Gastroesophageal sphincter (tissue), 4 donors: Measurements from ENCODE around the gene SCGB3A1. TPM values are rescaled to one million over a fixed set of nuclear protein-coding genes. Genes with fewer than 3 reads are reported as not detected.

Source experiments
- ATAC-seq: fragments of 150-250 bp; one replicate; pipeline ENCODE4 v1.9.1; 2016; ENCODE audit warnings: mild to moderate bottlenecking, moderate library complexity
- H3K27ac ChIP-seq, 4 donors: fragments of 200-600 bp; sonication (generic) in 3 of 4; 1 replicate in 3 of 4; 2 replicates in 1 of 4; pipeline ENCODE4 v1.5.1; 2016 to 2019
- H3K27me3 ChIP-seq: fragments of 200-600 bp; sonication (generic); one replicate; pipeline ENCODE4 v1.5.1; 2019
- H3K36me3 ChIP-seq, 2 donors: fragments of 200-600 bp; sonication (generic); one replicate each; pipeline ENCODE4 v1.5.1; 2019; ENCODE audit warnings: control low read depth in 1 of 2
- H3K4me1 ChIP-seq, 3 donors: fragments of 200-600 bp; sonication (generic); 1 replicate in 2 of 3; 2 replicates in 1 of 3; pipeline ENCODE4 v1.5.1; 2016 to 2019; ENCODE audit warnings: control low read depth in 2 of 3
- H3K4me3 ChIP-seq, 2 donors: fragments of 200-600 bp; sonication (generic); one replicate each; pipeline ENCODE4 v1.5.1; 2019; ENCODE audit warnings: mild to moderate bottlenecking in 1 of 2, moderate library complexity in 1 of 2
- H3K9me3 ChIP-seq, 3 donors: fragments of 200-600 bp; sonication (generic); one replicate each; pipeline ENCODE4 v1.5.1; 2017 to 2019; ENCODE audit warnings: control low read depth in 2 of 3
- CTCF ChIP-seq, 4 experiments: fragments of 200-600 bp in 2 of 4; fragments of 450-650 bp in 2 of 4; sonication (generic) in 1 of 4; IDR thresholded peaks; one replicate each; pipeline ENCODE4 v1.5.1; 2017 to 2019; ENCODE audit warnings: antibody characterized with exemption in 4 of 4, mild to moderate bottlenecking in 2 of 4, moderate library complexity in 2 of 4
- EP300 ChIP-seq: sonication (generic); formaldehyde crosslinking; IDR thresholded peaks from one replicate; pipeline ENCODE4 v1.6.1; 2017; ENCODE audit warnings: antibody characterized with exemption, mild to moderate bottlenecking
- POLR2A ChIP-seq, 2 donors: fragments of 450-650 bp; IDR thresholded peaks; one replicate each; pipeline ENCODE4 v1.6.1; 2017; ENCODE audit warnings: antibody characterized with exemption in 2 of 2, mild to moderate bottlenecking in 2 of 2, moderate library complexity in 1 of 2
- POLR2AphosphoS5 ChIP-seq: sonication (generic); formaldehyde crosslinking; IDR thresholded peaks from one replicate; pipeline ENCODE4 v1.6.1; 2017; ENCODE audit warnings: antibody characterized with exemption
- WGBS, 2 donors: methylation state at CpG; one replicate each; pipeline ENCODE4 v1.1.5; 2018; ENCODE audit warnings: low coverage in 1 of 2; 5-methylcytosine and 5-hydroxymethylcytosine counted together
- total RNA-seq, 4 donors: library from RNA; depleted of rRNA; stranded (reverse); fragments of >200 nt; gene quantifications; one replicate each; pipeline ENCODE4 v1.1.0, GENCODE V29; 2016

SCGB3A1 gene
- total RNA-seq, 4 donors from 2014 or later, result 78.4 TPM; not detected in 3

GRCh38 chr5:180596668-180597231 is 5.5 kb upstream of the SCGB3A1 start:
- TF ChIP-seq EP300 (no peak), POLR2A (IDR thresholded peaks at IDR 0.05) (no peak), CTCF (IDR thresholded peaks at IDR 0.05) (no peak), POLR2AphosphoS5 (no peak)
- Histone ChIP-seq H3K9me3 (no peaks in the 10 kb centered on the region), H3K27ac (no peak overlapping the region), H3K4me3 (no peak overlapping the region), H3K27me3 (peaks cover 28% of the 10 kb centered on the region), H3K4me1 (peaks cover 0 to 1% (median 0%) of the 10 kb centered on the region in 3 donors), H3K36me3 (no peaks in the 10 kb centered on the region)
- WGBS, 2 donors, result 79 to 83% methylated on average over 13 to 16 of the region's 24 CpGs
- ATAC-seq, result no peak

GRCh38 chr5:180596115-180596667 is 4.9 kb upstream of the SCGB3A1 start:
- peaks cover 0 to 7% (median 0%) of the 10 kb centered on the region in 3 donors for H3K4me1 ChIP-seq
- no peak overlapping the region for H3K27ac ChIP-seq
- no peaks in the 10 kb centered on the region for H3K9me3 ChIP-seq
- TF ChIP-seq CTCF (IDR thresholded peaks at IDR 0.05) (no peak), POLR2AphosphoS5 (no peak), POLR2A (IDR thresholded peaks at IDR 0.05) (no peak), EP300 (no peak)
- H3K27me3 ChIP-seq, result peaks cover 34% of the 10 kb centered on the region
- ATAC-seq, result no peak
- 93% methylated on average over 3 of the region's 12 CpGs; no CpG with 5 or more reads in 1 of the 2 donors for WGBS, 2 donors
- no peak overlapping the region for H3K4me3 ChIP-seq
- no peaks in the 10 kb centered on the region for H3K36me3 ChIP-seq

DNA sequence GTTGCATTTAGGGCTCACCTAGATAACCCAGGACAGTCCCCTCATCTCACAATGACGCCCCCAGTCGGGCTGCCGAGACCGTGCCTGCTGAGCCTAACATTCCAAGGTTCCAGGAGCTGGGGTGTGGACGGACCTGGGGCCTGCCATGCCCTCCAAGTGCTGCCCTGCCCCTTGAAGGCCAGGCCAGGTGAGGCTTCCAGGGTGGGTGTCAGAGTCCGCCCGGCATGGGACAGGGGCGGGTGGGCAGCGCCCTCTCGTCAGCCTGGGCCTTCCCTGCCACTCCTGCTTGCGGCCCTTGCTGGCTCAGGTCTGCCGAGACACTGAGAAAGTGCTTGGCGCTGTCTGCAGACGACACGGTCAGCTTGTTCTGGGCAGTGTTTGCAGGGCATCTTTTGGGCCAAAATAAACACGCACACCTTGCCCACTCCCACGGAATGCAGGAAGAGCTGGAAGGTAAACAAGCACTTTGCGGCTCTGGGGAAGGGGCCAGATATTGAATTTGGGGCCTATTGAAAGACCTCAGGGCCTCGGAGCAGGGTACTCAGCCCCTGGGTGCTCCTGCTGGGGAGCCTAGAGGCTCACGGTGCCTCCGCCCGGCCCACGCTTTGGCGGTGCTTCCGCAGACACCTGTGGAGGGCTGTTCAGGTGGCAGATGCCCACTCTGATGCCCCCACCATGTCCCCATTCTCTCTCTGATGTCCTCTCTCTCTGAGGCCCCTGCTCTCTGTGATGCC is 4.2 kb upstream of the SCGB3A1 start:
- Histone ChIP-seq H3K27me3 (peaks cover 40% of the 10 kb centered on the region), H3K27ac (no peak overlapping the region), H3K4me1 (peaks cover 0 to 13% (median 0%) of the 10 kb centered on the region in 3 donors), H3K4me3 (no peak overlapping the region), H3K36me3 (no peaks in the 10 kb centered on the region), H3K9me3 (no peaks in the 10 kb centered on the region)
- TF ChIP-seq EP300 (no peak), CTCF (IDR thresholded peaks at IDR 0.05) (no peak), POLR2A (IDR thresholded peaks at IDR 0.05) (no peak), POLR2AphosphoS5 (no peak)
- no peak for ATAC-seq
- 92% methylated on average over 5 of the region's 25 CpGs; no CpG with 5 or more reads in 1 of the 2 donors for WGBS, 2 donors

GRCh38 chr5:180595046-180595379 is 3.7 kb upstream of the SCGB3A1 start:
- H3K9me3 ChIP-seq, result no peaks in the 10 kb centered on the region
- no peak overlapping the region for H3K4me3 ChIP-seq
- 52 to 89% methylated on average over 1 to 2 of the region's 2 CpGs for WGBS, 2 donors
- H3K27me3 ChIP-seq, result peaks cover 45% of the 10 kb centered on the region
- TF ChIP-seq POLR2AphosphoS5, result no peak
- no peak for TF ChIP-seq POLR2A (IDR thresholded peaks at IDR 0.05)
- no peak for TF ChIP-seq EP300
- TF ChIP-seq CTCF (IDR thresholded peaks at IDR 0.05), result no peak
- ATAC-seq, result no peak
- H3K36me3 ChIP-seq, result no peaks in the 10 kb centered on the region
- H3K4me1 ChIP-seq, result peaks cover 0 to 18% (median 0%) of the 10 kb centered on the region in 3 donors
- no peak overlapping the region for H3K27ac ChIP-seq
